ENCODE data around the gene HECTD3.
"Not testable (repeated sequence)": the region's sequence is repeated elsewhere in the genome, so short reads cannot be mapped to it uniquely, and the experiment has no call there.

Gene HECTD3

GRCh38 chr1:44985747-44986359 is 25.3 kb downstream of the HECTD3 start:
- DNase-seq, result no peak

- DNase-seq, result not testable (repeated sequence)
These were observed 33.8 kb downstream of the HECTD3 start for GRCh38 chr1:44977372-44977771.

- no peak for DNase-seq
These were observed 34.9 kb downstream of the HECTD3 start for GRCh38 chr1:44976252-44976651.

GRCh38 chr1:44973645-44974044 is 37.5 kb downstream of the HECTD3 start:
- DNase-seq, result no peak

- no peak for DNase-seq
These were observed 40.8 kb downstream of the HECTD3 start for GRCh38 chr1:44970317-44970716.

- no peak for DNase-seq
These were observed 46.7 kb downstream of the HECTD3 start for GRCh38 chr1:44964396-44964795.

DNA sequence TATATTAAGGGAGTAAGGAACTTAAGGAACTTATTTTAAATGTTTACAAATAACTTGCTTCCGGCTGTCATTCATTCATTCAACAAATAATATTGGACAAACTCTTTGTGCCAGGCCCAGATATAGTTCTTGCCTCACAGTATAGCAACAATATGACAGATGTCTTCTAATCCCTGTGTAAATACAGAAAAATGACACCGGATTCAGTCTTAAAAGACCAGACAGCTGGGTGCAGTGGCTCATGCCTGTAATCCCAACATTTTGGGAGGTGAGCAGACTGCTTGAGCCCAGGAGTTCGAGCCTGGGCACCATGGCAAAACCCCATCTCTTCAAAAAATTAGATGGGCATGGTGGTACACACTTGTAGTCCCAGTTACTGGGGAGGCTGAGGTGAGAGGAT is 48.4 kb downstream of the HECTD3 start:
- no peak for DNase-seq

DNA sequence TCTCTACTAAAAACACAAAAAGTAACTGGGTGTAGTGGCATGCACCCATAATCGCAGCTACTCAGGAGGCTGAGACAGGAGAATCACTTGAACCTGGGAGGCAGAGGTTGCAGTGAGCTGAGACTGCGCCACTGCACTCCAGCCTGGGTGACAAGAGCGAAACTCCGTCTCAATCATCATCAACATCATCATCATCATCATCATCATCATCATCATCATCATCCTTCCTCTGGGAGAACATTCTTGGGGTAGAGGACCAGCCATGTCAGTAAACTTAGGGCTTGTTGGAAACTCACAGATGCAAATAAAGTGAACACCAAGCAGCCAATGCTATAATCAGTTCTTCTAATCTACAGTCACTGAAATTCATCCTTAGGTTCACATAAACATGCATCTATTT is 49.1 kb downstream of the HECTD3 start:
- DNase-seq, result not testable (repeated sequence)

GRCh38 chr1:44957566-44957965 is 53.6 kb downstream of the HECTD3 start:
- DNase-seq, result not testable (repeated sequence)

DNA sequence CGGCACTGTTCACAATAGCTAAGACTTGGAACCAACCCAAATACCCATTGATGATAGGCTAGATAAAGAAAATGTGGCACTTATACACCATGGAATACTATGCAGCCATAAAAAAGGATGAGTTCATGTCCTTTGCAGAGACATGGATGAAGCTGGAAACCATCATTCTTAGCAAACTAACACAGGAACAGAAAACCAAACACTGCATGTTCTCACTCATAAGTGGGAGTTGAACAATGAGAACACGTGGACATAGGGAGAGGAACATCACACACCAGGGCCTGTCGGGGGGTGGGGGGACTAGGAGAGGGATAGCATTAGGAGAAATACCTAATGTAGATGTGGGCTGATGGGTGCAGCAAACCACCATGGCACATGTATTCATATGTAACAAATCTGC is 55.0 kb downstream of the HECTD3 start:
- DNase-seq, result not testable (repeated sequence)

All from CD4-positive, alpha-beta T cell treated with Interleukin-4 for 1 hour (primary cell).